ENCODE results near the gene PITPNM3. TPM values are rescaled to one million over a fixed set of nuclear protein-coding genes. Genes with fewer than 3 reads are reported as not detected.

Gene PITPNM3
- total and polyA plus RNA-seq, 2 donors (not counting 1 experiment from before 2014, with no cell fraction given): 0.99 to 1.1 TPM

GRCh38 chr17:6477831-6478383 is 78.4 kb downstream of the PITPNM3 start:
- Histone ChIP-seq H3K4me2 (ENCODE audit: extremely low read depth, insufficient read depth, low read length) (no peak overlapping the region), H3K27ac (ENCODE audit: insufficient read depth, low read length) (no peak overlapping the region), H3K4me3 (replicated peaks in 1 of 4; ENCODE audit: control extremely low read depth in 1 of 4, insufficient read depth in 1 of 4, low read depth in 3 of 4, low read length in 4 of 4) (no peak overlapping the region), H3K27me3 (ENCODE audit: control insufficient read depth, insufficient read depth, low read length) (peaks cover 9% of the 10 kb centered on the region), H3K4me1 (ENCODE audit: control insufficient read depth, extremely low read depth, insufficient read depth, low read length) (no peaks in the 10 kb centered on the region), H2AFZ (ENCODE audit: low read length) (no peak overlapping the region), H3K36me3 (ENCODE audit: control insufficient read depth, insufficient read depth, low read length) (no peaks in the 10 kb centered on the region), H4K20me1 (ENCODE audit: control insufficient read depth, extremely low read depth, insufficient read depth, low read length) (no peaks in the 10 kb centered on the region), H3K9me3 (ENCODE audit: control insufficient read depth, insufficient read depth, low read depth, low read length) (no peaks in the 10 kb centered on the region), H3K79me2 (ENCODE audit: control insufficient read depth, insufficient read depth, low read length) (no peaks in the 10 kb centered on the region), H3K9ac (ENCODE audit: insufficient read depth, low read length) (no peak overlapping the region)
- no peak for TF ChIP-seq CTCF (conservative IDR thresholded peaks at IDR 0.05 in 1 of 2, IDR thresholded peaks at IDR 0.05 in 1 of 2; ENCODE audit: low read depth in 1 of 2, low read length in 2 of 2)
- TF ChIP-seq EZH2 (IDR thresholded peaks at IDR 0.05; ENCODE audit: low read length, missing control alignments): no peak
- DNase-seq (ENCODE audit: low read depth in 2 of 2): no peak

- Histone ChIP-seq H3K4me3 (replicated peaks in 1 of 4; ENCODE audit: control extremely low read depth in 1 of 4, insufficient read depth in 1 of 4, low read depth in 3 of 4, low read length in 4 of 4) (no peak overlapping the region), H3K9ac (ENCODE audit: insufficient read depth, low read length) (no peak overlapping the region), H2AFZ (ENCODE audit: low read length) (no peak overlapping the region), H3K27ac (ENCODE audit: insufficient read depth, low read length) (no peak overlapping the region), H4K20me1 (ENCODE audit: control insufficient read depth, extremely low read depth, insufficient read depth, low read length) (no peaks in the 10 kb centered on the region), H3K36me3 (ENCODE audit: control insufficient read depth, insufficient read depth, low read length) (no peaks in the 10 kb centered on the region), H3K4me1 (ENCODE audit: control insufficient read depth, extremely low read depth, insufficient read depth, low read length) (no peaks in the 10 kb centered on the region), H3K79me2 (ENCODE audit: control insufficient read depth, insufficient read depth, low read length) (no peaks in the 10 kb centered on the region), H3K27me3 (ENCODE audit: control insufficient read depth, insufficient read depth, low read length) (peaks cover 9% of the 10 kb centered on the region), H3K4me2 (ENCODE audit: extremely low read depth, insufficient read depth, low read length) (no peak overlapping the region), H3K9me3 (ENCODE audit: control insufficient read depth, insufficient read depth, low read depth, low read length) (no peaks in the 10 kb centered on the region)
- TF ChIP-seq CTCF (conservative IDR thresholded peaks at IDR 0.05 in 1 of 2, IDR thresholded peaks at IDR 0.05 in 1 of 2; ENCODE audit: low read depth in 1 of 2, low read length in 2 of 2) (no peak), EZH2 (IDR thresholded peaks at IDR 0.05; ENCODE audit: low read length, missing control alignments) (no peak)
- no peak for DNase-seq (ENCODE audit: low read depth in 2 of 2)
Measured at GRCh38 chr17:6476810-6477179, 79.6 kb downstream of the PITPNM3 start.

GRCh38 chr17:6476076-6476809 is 80.1 kb downstream of the PITPNM3 start:
- Histone ChIP-seq H3K4me1 (ENCODE audit: control insufficient read depth, extremely low read depth, insufficient read depth, low read length) (no peaks in the 10 kb centered on the region), H2AFZ (ENCODE audit: low read length) (no peak overlapping the region), H3K9ac (ENCODE audit: insufficient read depth, low read length) (no peak overlapping the region), H3K27me3 (ENCODE audit: control insufficient read depth, insufficient read depth, low read length) (peaks cover 9% of the 10 kb centered on the region), H3K4me2 (ENCODE audit: extremely low read depth, insufficient read depth, low read length) (no peak overlapping the region), H3K36me3 (ENCODE audit: control insufficient read depth, insufficient read depth, low read length) (no peaks in the 10 kb centered on the region), H3K4me3 (replicated peaks in 1 of 4; ENCODE audit: control extremely low read depth in 1 of 4, insufficient read depth in 1 of 4, low read depth in 3 of 4, low read length in 4 of 4) (no peak overlapping the region), H3K27ac (ENCODE audit: insufficient read depth, low read length) (no peak overlapping the region), H3K79me2 (ENCODE audit: control insufficient read depth, insufficient read depth, low read length) (no peaks in the 10 kb centered on the region), H4K20me1 (ENCODE audit: control insufficient read depth, extremely low read depth, insufficient read depth, low read length) (no peaks in the 10 kb centered on the region), H3K9me3 (ENCODE audit: control insufficient read depth, insufficient read depth, low read depth, low read length) (no peaks in the 10 kb centered on the region)
- TF ChIP-seq EZH2 (IDR thresholded peaks at IDR 0.05; ENCODE audit: low read length, missing control alignments): no peak
- no peak for TF ChIP-seq CTCF (conservative IDR thresholded peaks at IDR 0.05 in 1 of 2, IDR thresholded peaks at IDR 0.05 in 1 of 2; ENCODE audit: low read depth in 1 of 2, low read length in 2 of 2)
- no peak for DNase-seq (ENCODE audit: low read depth in 2 of 2)

Data from fibroblast of lung (primary cell).